OCI-LY1 (cell line): ENCODE results near the gene GDF15.

ENCODE experiments used
- H2AFZ ChIP-seq: fragments of 200-600 bp; sonication (generic), shearing (Covaris generic); 2 replicates; pipeline ENCODE4 v1.6.0; 2014; ENCODE audit warnings: antibody characterized with exemption, mild to moderate bottlenecking, low read length
- H3F3A ChIP-seq: fragments of 200-600 bp; sonication (generic), shearing (Covaris generic); 2 replicates; pipeline ENCODE4 v1.6.0; 2014; ENCODE audit warnings: mild to moderate bottlenecking, antibody characterized with exemption, low read length, moderate library complexity; ENCODE audit not compliant: insufficient read depth
- H3K27ac ChIP-seq: fragments of 200-600 bp; sonication (generic); 2 replicates; pipeline ENCODE4 v1.5.1; 2014; ENCODE audit warnings: low read length, mixed run types, mild to moderate bottlenecking, low read depth; ENCODE audit not compliant: poor library complexity, severe bottlenecking
- H3K27me3 ChIP-seq: fragments of 200-600 bp; sonication (generic); 2 replicates; pipeline ENCODE4 v1.6.0; 2014; ENCODE audit warnings: antibody characterized with exemption, mild to moderate bottlenecking, low read length, moderate library complexity; ENCODE audit not compliant: insufficient read depth
- H3K36me3 ChIP-seq: fragments of 200-600 bp; sonication (generic); 2 replicates; pipeline ENCODE4 v1.6.1; 2014; ENCODE audit warnings: mild to moderate bottlenecking, antibody characterized with exemption, low read length, moderate library complexity, mixed read lengths; ENCODE audit not compliant: insufficient read depth
- H3K4me1 ChIP-seq: fragments of 200-600 bp; sonication (generic); 2 replicates; pipeline ENCODE4 v1.5.1; 2014; ENCODE audit warnings: mild to moderate bottlenecking, low read length, moderate library complexity; ENCODE audit not compliant: insufficient read depth, severe bottlenecking
- H3K4me2 ChIP-seq: fragments of 200-600 bp; sonication (generic), shearing (Covaris generic); 2 replicates; pipeline ENCODE4 v1.6.1; 2014; ENCODE audit warnings: low read length
- H3K4me3 ChIP-seq: fragments of 200-600 bp; sonication (generic); 2 replicates; pipeline ENCODE4 v1.5.1; 2014; ENCODE audit warnings: low read length, low read depth, mild to moderate bottlenecking, mixed read lengths; ENCODE audit not compliant: poor library complexity, severe bottlenecking
- H3K79me2 ChIP-seq: fragments of 200-600 bp; shearing (Covaris generic); 2 replicates; pipeline ENCODE4 v1.6.1; 2016; ENCODE audit warnings: mixed run types, low read length, mixed read lengths; ENCODE audit not compliant: insufficient read depth
- H3K9ac ChIP-seq: fragments of 200-600 bp; sonication (generic), shearing (Covaris generic); 2 replicates; pipeline ENCODE4 v1.6.1; 2014; ENCODE audit warnings: mild to moderate bottlenecking, low read length, mixed read lengths
- H3K9me2 ChIP-seq: fragments of 200-600 bp; sonication (generic), shearing (Covaris generic); 2 replicates; pipeline ENCODE4 v1.6.1; 2014; ENCODE audit warnings: low read depth, mild to moderate bottlenecking, low read length, mixed read lengths
- H3K9me3 ChIP-seq: fragments of 200-600 bp; shearing (Covaris generic); 2 replicates; pipeline ENCODE4 v1.6.1; 2014; ENCODE audit warnings: low read length, mixed read lengths
- H4K20me1 ChIP-seq: fragments of 200-600 bp; sonication (generic), shearing (Covaris generic); 2 replicates; pipeline ENCODE4 v1.6.0; 2016; ENCODE audit warnings: mild to moderate bottlenecking, low read length; ENCODE audit not compliant: insufficient read depth
- EZH2 ChIP-seq: fragments of 200-600 bp; sonication (generic), shearing (Covaris generic); IDR thresholded peaks from 2 replicates; pipeline ENCODE4 v1.8.0; 2017; ENCODE audit warnings: borderline replicate concordance, mixed run types, mild to moderate bottlenecking, antibody characterized with exemption, low read length, moderate library complexity, mixed read lengths
- TF ChIP-seq, protein P1 (sequence below): fragments of 200-600 bp; sonication (generic), shearing (Covaris generic); IDR thresholded peaks from 2 replicates; pipeline ENCODE4 v1.5.1; 2017; ENCODE audit warnings: mild to moderate bottlenecking, antibody characterized with exemption, low read length, moderate library complexity, mixed read lengths

GDF15 gene

DNA sequence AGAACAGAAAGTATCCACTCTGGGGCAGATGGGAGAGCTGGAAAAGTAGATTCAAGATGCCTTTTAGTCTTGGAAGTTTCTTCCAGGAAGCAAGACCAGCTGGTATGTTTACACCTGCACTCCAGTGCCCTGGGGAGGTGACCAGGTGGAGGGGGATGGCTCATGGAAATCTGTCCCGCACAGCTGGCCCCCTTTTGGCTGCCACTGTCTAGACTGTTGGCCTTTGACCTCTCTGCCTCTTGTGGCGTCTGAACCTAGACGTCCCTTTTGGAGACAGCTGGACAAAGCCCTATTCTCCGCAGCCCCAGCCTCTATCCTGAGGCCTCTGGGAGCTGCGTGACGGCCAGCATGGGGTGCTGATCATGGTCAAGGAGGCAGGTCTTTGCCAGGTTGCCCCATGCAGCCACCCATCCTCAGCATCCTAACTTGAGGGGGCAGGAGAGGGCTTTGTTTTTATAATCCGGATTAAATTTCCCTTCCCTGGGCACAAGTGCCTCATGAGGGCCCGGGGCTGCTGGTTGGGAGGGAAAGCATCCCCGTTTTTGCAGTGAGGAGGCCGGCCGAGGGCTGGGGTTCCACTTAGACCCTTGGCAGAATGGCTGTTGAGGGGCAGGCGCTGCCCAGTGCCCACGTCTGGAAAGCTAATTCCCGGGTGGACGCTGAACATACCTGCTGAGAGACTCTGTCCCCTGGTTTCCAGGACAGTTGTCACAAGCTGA lies 17.3 kb upstream of the GDF15 start:
- Histone ChIP-seq H3K4me3 (no peak overlapping the region), H3K9me2 (no peaks in the 10 kb centered on the region), H3K4me1 (peaks cover 7% of the 10 kb centered on the region), H3F3A (no peaks in the 10 kb centered on the region), H3K36me3 (no peaks in the 10 kb centered on the region), H3K9me3 (no peaks in the 10 kb centered on the region), H3K27me3 (no peaks in the 10 kb centered on the region), H3K9ac (no peak overlapping the region), H3K79me2 (no peaks in the 10 kb centered on the region), H2AFZ (no peak overlapping the region), H4K20me1 (no peaks in the 10 kb centered on the region), H3K4me2 (no peak overlapping the region), H3K27ac (no peak overlapping the region)
- TF ChIP-seq EZH2: no peak
- TF ChIP-seq, protein P1, sequence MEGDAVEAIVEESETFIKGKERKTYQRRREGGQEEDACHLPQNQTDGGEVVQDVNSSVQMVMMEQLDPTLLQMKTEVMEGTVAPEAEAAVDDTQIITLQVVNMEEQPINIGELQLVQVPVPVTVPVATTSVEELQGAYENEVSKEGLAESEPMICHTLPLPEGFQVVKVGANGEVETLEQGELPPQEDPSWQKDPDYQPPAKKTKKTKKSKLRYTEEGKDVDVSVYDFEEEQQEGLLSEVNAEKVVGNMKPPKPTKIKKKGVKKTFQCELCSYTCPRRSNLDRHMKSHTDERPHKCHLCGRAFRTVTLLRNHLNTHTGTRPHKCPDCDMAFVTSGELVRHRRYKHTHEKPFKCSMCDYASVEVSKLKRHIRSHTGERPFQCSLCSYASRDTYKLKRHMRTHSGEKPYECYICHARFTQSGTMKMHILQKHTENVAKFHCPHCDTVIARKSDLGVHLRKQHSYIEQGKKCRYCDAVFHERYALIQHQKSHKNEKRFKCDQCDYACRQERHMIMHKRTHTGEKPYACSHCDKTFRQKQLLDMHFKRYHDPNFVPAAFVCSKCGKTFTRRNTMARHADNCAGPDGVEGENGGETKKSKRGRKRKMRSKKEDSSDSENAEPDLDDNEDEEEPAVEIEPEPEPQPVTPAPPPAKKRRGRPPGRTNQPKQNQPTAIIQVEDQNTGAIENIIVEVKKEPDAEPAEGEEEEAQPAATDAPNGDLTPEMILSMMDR: no peak

DNA sequence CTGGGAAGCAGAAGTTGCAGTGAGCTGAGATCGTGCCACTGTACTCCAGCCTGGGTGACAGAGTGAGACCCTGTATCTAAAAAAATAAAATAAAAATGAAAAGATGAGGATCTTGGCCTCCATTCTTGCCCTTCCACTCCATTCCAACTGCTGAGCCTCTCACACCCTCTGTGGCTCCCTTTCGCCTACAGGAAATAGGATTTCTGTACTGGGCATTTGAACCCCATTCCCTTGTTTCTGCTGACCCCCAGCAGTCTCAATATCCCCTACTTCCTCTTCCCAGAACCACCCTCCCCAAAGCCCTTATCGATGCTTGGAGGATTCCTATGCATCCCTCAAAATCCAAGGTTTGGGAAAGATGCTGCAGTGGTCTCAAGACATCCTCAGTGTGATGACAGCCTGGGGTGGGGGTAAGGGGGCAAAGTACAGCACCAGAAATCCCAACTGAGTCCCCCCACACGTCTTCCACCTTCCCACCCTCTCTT lies 12.5 kb upstream of the GDF15 start:
- no peak overlapping the region for H3K9ac ChIP-seq
- H2AFZ ChIP-seq: no peak overlapping the region
- H3K4me1 ChIP-seq: peaks cover 8% of the 10 kb centered on the region
- H4K20me1 ChIP-seq: no peaks in the 10 kb centered on the region
- H3K27me3 ChIP-seq: no peaks in the 10 kb centered on the region
- H3K27ac ChIP-seq: no peak overlapping the region
- TF ChIP-seq, protein P1: no peak
- TF ChIP-seq EZH2: no peak
- H3K36me3 ChIP-seq: no peaks in the 10 kb centered on the region
- no peak overlapping the region for H3K4me2 ChIP-seq
- no peaks in the 10 kb centered on the region for H3K9me3 ChIP-seq
- no peak overlapping the region for H3K4me3 ChIP-seq
- no peaks in the 10 kb centered on the region for H3K9me2 ChIP-seq
- no peaks in the 10 kb centered on the region for H3F3A ChIP-seq
- H3K79me2 ChIP-seq: no peaks in the 10 kb centered on the region

DNA sequence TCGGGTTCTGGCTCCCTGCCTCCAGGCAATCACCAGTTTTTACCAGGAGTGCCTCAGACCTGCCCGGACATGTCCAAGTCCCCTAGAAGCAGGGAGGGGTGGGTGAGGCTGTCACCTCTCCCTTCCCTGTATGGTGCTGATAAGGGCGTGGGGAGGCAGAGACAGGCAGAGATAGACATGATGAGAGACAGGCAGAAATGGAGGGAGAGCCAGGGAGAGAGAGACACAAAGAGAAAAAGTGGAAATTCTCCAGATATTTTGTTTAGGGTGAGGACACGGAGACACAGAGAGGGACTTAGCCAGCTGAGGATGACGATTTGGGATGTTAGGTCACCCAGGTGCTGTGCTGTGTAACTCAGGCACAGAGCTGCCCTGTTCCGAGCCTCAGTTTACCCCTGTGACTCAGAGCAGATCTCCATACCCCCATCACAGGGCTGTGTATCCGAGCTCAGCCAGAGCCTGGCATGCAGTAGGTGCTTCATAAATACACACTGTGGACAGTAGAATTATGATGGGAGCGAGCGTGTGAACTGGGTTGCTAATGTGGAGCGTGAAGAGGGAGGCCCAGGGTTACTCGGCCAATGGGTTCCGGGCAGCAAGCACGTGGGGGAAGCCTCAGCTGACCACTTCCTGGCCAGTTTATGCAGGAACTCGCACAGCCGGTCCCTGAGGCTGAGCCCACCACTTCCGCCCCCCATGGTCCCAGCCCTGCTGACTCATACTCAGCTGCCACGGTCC lies 11.9 kb upstream of the GDF15 start:
- no peak overlapping the region for H3K9ac ChIP-seq
- H3K79me2 ChIP-seq: no peaks in the 10 kb centered on the region
- no peaks in the 10 kb centered on the region for H3K9me2 ChIP-seq
- H2AFZ ChIP-seq: no peak overlapping the region
- no peaks in the 10 kb centered on the region for H3F3A ChIP-seq
- H3K4me1 ChIP-seq: peaks cover 8% of the 10 kb centered on the region
- no peak overlapping the region for H3K27ac ChIP-seq
- TF ChIP-seq, protein P1: no peak
- no peak for TF ChIP-seq EZH2
- H3K27me3 ChIP-seq: no peaks in the 10 kb centered on the region
- no peak overlapping the region for H3K4me3 ChIP-seq
- H3K36me3 ChIP-seq: no peaks in the 10 kb centered on the region
- peak overlapping the region; percentile 28; the same call in 1 of the 2 replicates for H3K4me2 ChIP-seq
- no peaks in the 10 kb centered on the region for H4K20me1 ChIP-seq
- H3K9me3 ChIP-seq: no peaks in the 10 kb centered on the region
